ENCODE results near the gene FOXL3.
"Not testable (repeated sequence)": the region's sequence is repeated elsewhere in the genome, so short reads cannot be mapped to it uniquely, and the experiment has no call there.

Gene FOXL3

GRCh38 chr7:326809-327232 is 36.9 kb downstream of the FOXL3 start:
- no peak for DNase-seq

DNA sequence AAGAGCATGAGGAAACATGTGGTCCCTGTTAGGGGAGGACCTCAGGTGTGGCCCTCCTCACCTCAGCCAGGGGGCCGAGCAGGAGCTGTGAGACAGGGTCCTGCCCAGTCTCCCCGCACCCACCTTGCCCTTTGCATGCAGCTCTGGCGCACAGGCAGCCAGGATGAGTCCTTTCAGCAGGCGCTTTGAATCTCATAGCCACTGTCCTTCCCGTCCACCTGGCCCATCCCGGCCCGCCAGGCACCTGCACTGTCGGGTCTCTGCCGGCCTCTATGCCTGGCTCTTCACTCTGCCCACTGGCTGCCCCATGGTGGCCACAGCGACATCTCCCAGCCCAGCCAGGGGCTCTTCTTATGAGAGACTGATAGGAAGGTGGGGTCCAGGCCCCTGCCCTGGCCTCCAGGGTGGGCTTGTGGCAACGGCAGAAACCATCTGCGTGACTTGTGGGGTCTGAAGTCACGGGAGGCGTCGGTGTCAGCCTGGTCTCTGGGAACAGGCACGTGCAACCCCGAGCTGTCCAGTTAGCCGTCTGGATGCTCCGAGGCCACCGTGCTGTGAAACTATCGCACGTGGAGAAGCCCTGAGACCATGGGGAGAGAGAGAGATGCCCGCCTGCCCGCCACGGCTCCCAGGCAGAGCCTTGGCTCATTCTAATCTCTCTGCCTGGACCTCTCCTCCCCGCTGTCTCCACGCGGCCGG is 37.4 kb downstream of the FOXL3 start:
- no peak for DNase-seq

DNA sequence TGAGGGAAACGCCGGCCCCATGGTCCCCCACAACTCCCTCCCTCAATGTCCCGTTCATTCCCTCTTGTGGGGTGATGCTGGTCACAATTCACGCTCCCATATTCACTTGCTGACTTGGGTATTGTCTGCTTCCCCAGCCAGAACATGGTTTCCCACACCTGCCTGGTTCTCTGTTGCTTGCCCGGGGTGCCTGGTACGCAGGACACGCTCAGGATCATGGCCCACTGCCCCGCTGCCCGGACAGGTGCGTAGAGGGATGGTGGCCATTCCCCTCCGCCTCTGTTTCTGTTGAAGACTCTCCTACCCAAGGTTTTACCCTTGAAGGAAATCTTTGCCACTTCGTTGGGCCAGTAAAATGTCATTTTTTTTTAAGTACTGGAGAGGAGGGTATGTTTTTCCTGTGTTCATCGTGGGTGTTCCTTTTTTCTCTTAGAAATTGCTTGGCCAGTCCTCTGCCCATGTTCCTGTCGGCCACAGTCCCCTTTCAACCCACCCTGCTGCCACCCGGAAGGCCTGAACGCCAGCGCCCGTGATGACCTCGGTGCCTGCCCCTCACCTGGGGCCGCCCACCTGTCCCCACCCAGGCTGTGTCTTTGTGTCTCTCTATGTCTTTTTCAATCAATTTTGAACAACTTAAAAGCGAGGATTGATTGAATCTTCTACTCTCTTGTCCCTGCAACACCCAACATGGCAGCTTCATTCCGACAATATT is 38.2 kb downstream of the FOXL3 start:
- DNase-seq, result no peak

GRCh38 chr7:329691-330281 is 39.8 kb downstream of the FOXL3 start:
- DNase-seq, result no peak

- no peak for DNase-seq
Measured at GRCh38 chr7:330511-331230, 40.7 kb downstream of the FOXL3 start.

GRCh38 chr7:332020-332517 is 42.1 kb downstream of the FOXL3 start:
- no peak for DNase-seq

GRCh38 chr7:332646-333392 is 42.8 kb downstream of the FOXL3 start:
- peak; percentile 95 for DNase-seq

GRCh38 chr7:333393-333764 is 43.4 kb downstream of the FOXL3 start:
- no peak for DNase-seq

DNA sequence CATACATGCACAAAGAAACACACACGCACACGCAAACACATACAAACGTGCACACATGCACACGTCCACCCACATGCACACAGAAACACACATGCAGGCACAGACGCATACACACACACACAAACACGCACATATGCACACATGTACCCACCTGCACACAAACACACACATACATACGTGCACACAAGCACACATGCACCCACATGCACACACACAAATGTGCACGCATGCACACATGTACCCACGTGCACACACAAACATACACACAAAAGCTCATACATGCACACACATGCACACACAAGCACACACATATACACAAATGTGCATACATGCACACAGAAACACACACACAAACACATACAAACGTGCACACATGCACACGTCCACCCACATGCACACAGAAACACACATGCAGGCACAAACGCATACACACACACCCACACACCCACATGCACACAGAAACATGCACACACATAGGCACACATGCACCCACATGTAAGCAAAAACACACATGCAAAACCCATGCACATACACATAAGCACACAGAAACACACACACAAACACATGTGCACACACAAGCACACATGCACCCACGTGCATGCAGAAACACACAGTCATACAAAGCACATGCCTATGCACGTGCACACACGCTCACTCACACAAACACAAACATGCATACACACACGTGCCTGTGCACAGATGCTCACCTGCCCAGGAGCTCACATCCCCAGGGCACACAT is 44.8 kb downstream of the FOXL3 start:
- DNase-seq, result no peak

DNA sequence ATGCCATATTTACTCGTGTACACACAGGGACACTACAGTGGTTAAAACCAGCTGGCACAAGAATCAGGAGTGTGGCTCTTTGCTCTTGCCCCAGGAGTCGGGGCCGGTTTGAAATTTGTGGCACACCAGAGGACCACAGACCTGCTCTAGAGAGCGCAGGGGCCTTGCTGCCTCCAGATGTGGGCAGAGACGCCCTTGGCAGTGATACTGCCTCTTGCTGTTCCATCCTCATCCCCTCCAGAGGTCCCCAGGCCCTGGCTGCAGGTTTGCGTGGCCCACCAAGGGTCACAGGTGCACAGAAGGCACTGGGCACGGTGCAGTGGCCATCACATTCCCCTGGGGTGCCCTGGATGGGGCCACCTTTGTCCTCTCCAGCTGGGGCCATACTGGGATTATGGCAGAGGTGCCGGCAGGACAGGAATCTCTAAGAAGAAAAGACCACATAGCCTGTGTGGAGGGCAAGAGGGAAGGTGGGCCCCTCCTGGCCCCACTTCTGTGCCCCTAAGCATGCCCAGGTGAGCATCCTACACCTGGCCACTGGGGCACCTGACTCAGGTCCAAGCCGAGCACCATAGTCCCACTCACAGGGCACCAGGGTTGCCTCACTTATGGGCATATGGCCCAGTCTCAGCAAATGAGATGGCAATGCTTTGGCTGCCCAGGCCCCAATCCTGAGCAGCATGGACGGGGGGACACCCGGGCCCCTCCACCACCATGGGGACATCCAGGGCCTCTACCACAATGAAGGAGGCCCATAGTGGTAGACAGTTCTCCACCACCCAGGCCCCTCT is 45.6 kb downstream of the FOXL3 start:
- DNase-seq, result no peak

GRCh38 chr7:336149-336533 is 46.2 kb downstream of the FOXL3 start:
- DNase-seq, result not testable (repeated sequence)

GRCh38 chr7:336810-337566 is 47.0 kb downstream of the FOXL3 start:
- DNase-seq, result no peak

- no peak for DNase-seq
Measured at GRCh38 chr7:337567-337951, 47.6 kb downstream of the FOXL3 start.

DNA sequence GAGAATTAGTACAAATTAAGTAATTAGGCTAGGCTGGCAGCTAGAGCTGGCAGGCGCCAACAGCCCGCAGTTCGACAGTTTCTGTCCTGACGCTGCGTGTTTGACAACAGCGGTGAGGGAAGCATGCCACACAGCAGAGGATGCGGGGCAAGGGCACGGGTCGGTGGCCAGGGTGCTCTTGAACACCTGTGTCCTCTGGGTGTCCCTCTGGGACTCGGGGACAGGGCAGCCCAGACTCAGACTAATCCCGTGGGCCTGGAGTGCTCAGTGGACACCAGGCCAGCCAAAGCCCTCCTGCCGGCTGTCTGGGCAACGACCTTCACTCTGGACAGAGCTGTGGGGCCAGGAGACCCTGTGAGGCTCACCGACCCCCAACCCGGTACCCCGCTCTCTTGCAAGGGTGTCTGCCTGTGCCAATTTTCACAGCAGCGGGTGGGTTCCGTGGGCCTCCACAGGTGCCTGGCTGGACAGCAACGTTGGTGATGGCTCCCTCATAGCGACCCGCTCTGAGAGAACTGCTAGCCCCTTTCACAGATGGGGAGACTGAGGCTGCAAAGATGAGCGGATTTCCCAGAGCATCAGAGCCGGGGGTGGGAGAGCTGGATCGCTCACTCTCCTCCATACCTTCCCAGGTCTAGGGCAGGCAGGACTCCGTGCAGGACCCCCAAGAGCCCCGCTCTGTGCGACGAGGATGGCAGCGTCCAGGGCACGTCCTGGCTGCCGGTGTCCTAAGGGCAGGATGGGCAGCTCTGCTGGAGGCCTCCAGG is 48.5 kb downstream of the FOXL3 start:
- no peak for DNase-seq

- DNase-seq, result no peak
Measured at GRCh38 chr7:339062-339342, 49.0 kb downstream of the FOXL3 start.

GRCh38 chr7:339696-340095 is 49.7 kb downstream of the FOXL3 start:
- no peak for DNase-seq

- DNase-seq, result no peak
Measured at GRCh38 chr7:340200-340937, 50.4 kb downstream of the FOXL3 start.

Data from stimulated activated CD4-positive, alpha-beta T cell treated with anti-CD3 and anti-CD28 coated beads, Interleukin-15, amount 100 ng/mL, for 24 hours (primary cell).